NCI-H345 (cell line): ENCODE data around the gene RARA.
A peak's percentile ranks its signal among the peaks of the same experiment; 100 is the strongest.

Source experiments
- DNase-seq: peaks from one replicate; lab custom pipeline; 2025; lab: John Stamatoyannopoulos, UW

RARA gene

GRCh38 chr17:40315678-40316570 is 6.9 kb downstream of the RARA start:
- no peak for DNase-seq

GRCh38 chr17:40316571-40317344 is 7.8 kb downstream of the RARA start:
- no peak for DNase-seq

- DNase-seq: no peak
These were observed 8.4 kb downstream of the RARA start for GRCh38 chr17:40317345-40317873.

- DNase-seq: peak; percentile 92
These were observed 9.2 kb downstream of the RARA start for GRCh38 chr17:40317880-40318829.

GRCh38 chr17:40318830-40319391 is 9.9 kb downstream of the RARA start:
- DNase-seq: no peak

- no peak for DNase-seq
These were observed 10.9 kb downstream of the RARA start for GRCh38 chr17:40319651-40320540.

GRCh38 chr17:40320756-40321523 is 12.0 kb downstream of the RARA start:
- no peak for DNase-seq

GRCh38 chr17:40321524-40321929 is 12.5 kb downstream of the RARA start:
- peak; percentile 30 for DNase-seq

- peak; percentile 30 for DNase-seq
These were observed 13.0 kb downstream of the RARA start for GRCh38 chr17:40321961-40322357.

GRCh38 chr17:40322358-40323315 is 13.7 kb downstream of the RARA start:
- peak; percentile 33 for DNase-seq

- DNase-seq: no peak
These were observed 14.7 kb downstream of the RARA start for GRCh38 chr17:40323391-40324381.

- no peak for DNase-seq
These were observed 16.4 kb downstream of the RARA start for GRCh38 chr17:40325156-40326013.

- no peak for DNase-seq
These were observed 17.2 kb downstream of the RARA start for GRCh38 chr17:40326014-40326831.

- no peak for DNase-seq
These were observed 17.8 kb downstream of the RARA start for GRCh38 chr17:40326832-40327199.

GRCh38 chr17:40327244-40327729 is 18.3 kb downstream of the RARA start:
- no peak for DNase-seq
